Right lung (tissue), 5 donors: Measurements from ENCODE around the gene MYH15. TPM values are rescaled to one million over a fixed set of nuclear protein-coding genes. Genes with fewer than 3 reads are reported as not detected.

Experiments used
- DNase-seq, 2 donors: peaks; one replicate each; pipeline ENCODE4 v3.0.0-alpha.2; 2013
- polyA plus RNA-seq, 5 donors: library from polyadenylated mRNA; unstranded; fragments of 120-200 nt; gene quantifications; one replicate each; pipeline versions ENCODE4 v1.2.1 to v1.2.3, GENCODE V29; 2013; ENCODE audit warnings: inconsistent platforms in 1 of 5, low replicate concordance in 1 of 5; ENCODE audit not compliant: insufficient read length in 5 of 5, insufficient read depth in 1 of 5

MYH15 gene
- polyA plus RNA-seq, 5 donors, result 0.29 to 0.51 (median 0.31) TPM

DNA sequence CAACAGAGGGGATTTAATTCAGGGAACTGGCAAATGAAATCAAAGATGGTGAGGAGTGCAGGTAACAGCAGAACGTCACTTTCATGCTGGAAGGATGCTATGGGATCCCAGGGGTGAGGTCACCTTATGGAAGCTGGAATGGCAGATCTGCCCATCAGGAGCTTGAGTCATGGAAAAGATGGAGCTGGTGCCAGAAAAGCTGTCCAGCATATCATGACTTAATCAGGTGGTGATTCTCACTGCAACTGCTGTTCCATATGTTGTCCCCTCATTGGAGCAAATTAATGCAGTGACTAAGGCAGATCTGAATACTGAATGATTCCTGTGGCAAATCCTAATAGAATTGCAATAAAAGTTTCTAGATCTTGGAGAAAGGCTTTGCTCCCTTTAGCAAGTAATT lies 175.7 kb downstream of the MYH15 start:
- DNase-seq, result no peak

DNA sequence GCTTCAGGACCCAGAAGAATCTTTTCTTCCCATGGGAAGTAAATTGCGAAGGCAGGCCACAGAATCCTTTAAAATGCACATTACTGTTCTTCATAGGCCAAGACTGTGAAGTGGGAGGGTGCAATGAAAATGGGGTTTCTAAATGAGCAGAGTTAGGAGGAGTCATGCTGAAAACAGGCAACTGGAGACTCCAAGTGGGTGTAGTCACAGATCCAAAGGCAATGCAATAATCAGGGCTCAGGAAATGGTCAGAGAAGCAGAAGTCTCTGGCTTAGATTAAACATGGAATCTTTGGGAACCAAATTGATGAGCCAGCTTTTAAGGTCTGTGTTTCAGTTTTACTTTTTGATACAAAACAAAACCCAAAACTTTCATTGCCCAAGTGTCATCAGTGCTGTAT lies 176.4 kb downstream of the MYH15 start:
- DNase-seq, result no peak

DNA sequence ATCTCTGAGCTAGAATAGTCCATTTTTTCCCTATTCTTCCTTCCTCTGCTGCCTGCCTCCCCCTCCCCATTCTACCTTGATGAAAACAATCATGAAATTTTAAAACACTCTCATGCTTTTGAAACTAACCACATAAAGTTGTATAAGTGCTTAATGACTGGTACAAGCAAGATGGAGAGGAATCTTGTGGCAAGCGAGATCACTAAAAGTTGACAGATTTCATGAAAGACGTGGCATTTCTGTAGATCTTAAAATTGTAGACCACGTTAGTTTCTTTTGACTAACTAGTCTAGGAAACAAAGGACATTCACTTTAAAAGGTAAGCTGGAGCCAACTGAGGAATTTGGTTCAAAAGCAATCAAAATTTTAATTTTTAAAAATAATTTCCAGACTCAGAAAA lies 178.6 kb downstream of the MYH15 start:
- no peak for DNase-seq

Other genes starting within 250 kb of the MYH15 start
- 1 to 10 TPM in 4 of 5 donors, under 1 TPM in 1; 0.31 to 3.1 (median 2.2) TPM for gene HHLA2, start 214.0 kb downstream of the MYH15 start, polyA plus RNA-seq
- gene CIP2A, start 78.8 kb upstream of the MYH15 start, polyA plus RNA-seq, result 10 to 100 TPM in 4 of 5 donors, 1 to 10 TPM in 1; 9.6 to 31.8 (median 20.7) TPM
- gene DZIP3, start 79.1 kb upstream of the MYH15 start, polyA plus RNA-seq, result 10 to 100 TPM; 20.9 to 33.7 (median 33.2) TPM
- gene RETNLB, start 246.8 kb upstream of the MYH15 start, polyA plus RNA-seq, result not detected